ENCODE measurements around the gene FAP.

- TF ChIP-seq CTCF (IDR thresholded peaks at IDR 0.05; ENCODE audit: low read depth, low read length), result no peak
- no peak for TF ChIP-seq POLR2A (IDR thresholded peaks at IDR 0.05; ENCODE audit: extremely low read depth, insufficient read length)
- TF ChIP-seq MAX (IDR thresholded peaks at IDR 0.05; ENCODE audit: low read depth, low read length), result no peak
- no peak for TF ChIP-seq MYC (IDR thresholded peaks at IDR 0.05; ENCODE audit: low read depth, low read length)
These were observed 32.9 kb downstream of the FAP start for GRCh38 chr2:162210385-162210784.

Measured in NB4 (cell line).